Bronchial epithelial cell (primary cell): Measurements from ENCODE around the gene MAGI2. TPM values are rescaled to one million over a fixed set of nuclear protein-coding genes. Genes with fewer than 3 reads are reported as not detected.

Experiments used
- DNase-seq: peaks from one replicate; pipeline ENCODE4 v3.0.0-alpha.2; 2010; ENCODE audit warnings: low read depth
- FAIRE-seq: peaks from 2 replicates; lab custom pipeline; 2011; peaks lifted over from hg19 to GRCh38; lab: Jason Lieb, UNC
- H3K27me3 ChIP-seq: 2 replicates; pipeline ENCODE4 v1.5.1; 2011; ENCODE audit warnings: low read length; ENCODE audit not compliant: control insufficient read depth, insufficient read depth
- H3K36me3 ChIP-seq: 2 replicates; pipeline ENCODE4 v1.5.1; 2011; ENCODE audit warnings: low read length; ENCODE audit not compliant: control insufficient read depth, insufficient read depth
- H3K4me3 ChIP-seq: 2 replicates; pipeline ENCODE4 v1.5.1; 2011; ENCODE audit warnings: mild to moderate bottlenecking, low read depth, low read length, control low read depth
- CTCF ChIP-seq: IDR thresholded peaks from 2 replicates; pipeline ENCODE4 v1.5.1; 2011; ENCODE audit warnings: mild to moderate bottlenecking, moderate library complexity, low read length, control low read depth, inconsistent platforms; ENCODE audit not compliant: insufficient read depth, severe bottlenecking
- total RNA-seq: library from RNA; depleted of rRNA; stranded (reverse); fragments of >200 nt; gene quantifications from 2 replicates; pipeline ENCODE4 v1.2.1, GENCODE V29; 2014

MAGI2 gene
- total RNA-seq, 1 donor from 2014 or later, result 2.6 TPM

DNA sequence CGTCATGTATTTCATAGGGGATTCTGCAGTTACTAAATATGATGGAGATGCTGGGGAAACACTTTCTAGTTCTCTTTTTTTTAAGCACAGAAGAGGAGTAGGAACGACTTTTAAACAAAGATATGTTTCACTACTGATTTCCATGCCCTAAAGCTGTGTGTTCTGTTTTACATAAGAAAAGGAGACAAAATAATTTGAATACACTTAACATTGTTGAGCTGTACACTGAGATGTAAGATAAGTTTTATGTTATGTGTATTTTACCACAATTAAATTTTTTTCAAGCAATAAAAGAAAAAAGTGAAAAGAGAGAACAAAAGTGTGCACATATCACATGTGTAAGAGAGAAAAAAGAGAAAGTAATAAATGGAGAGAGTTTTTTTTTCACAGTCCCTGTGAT is 1246.7 kb downstream of the MAGI2 start:
- H3K27me3 ChIP-seq, result no peaks in the 10 kb centered on the region
- TF ChIP-seq CTCF, result no peak
- FAIRE-seq (no peak), DNase-seq (no peak)
- H3K36me3 ChIP-seq, result no peaks in the 10 kb centered on the region
- H3K4me3 ChIP-seq, result no peak overlapping the region

GRCh38 chr7:78203042-78203720 is 1250.3 kb downstream of the MAGI2 start:
- FAIRE-seq (no peak), DNase-seq (no peak)

GRCh38 chr7:78198756-78199155 is 1254.7 kb downstream of the MAGI2 start:
- H3K36me3 ChIP-seq, result no peaks in the 10 kb centered on the region
- no peak for FAIRE-seq
- no peak for TF ChIP-seq CTCF
- no peak overlapping the region for H3K4me3 ChIP-seq
- peak; percentile 10 for DNase-seq
- no peaks in the 10 kb centered on the region for H3K27me3 ChIP-seq

More at GRCh38 chr7:78203042-78203720, 1250.3 kb downstream of the MAGI2 start:
- H3K4me3 ChIP-seq, result no peak overlapping the region
- H3K27me3 ChIP-seq, result no peaks in the 10 kb centered on the region
- TF ChIP-seq CTCF, result no peak
- H3K36me3 ChIP-seq, result no peaks in the 10 kb centered on the region

- Histone ChIP-seq H3K27me3 (no peaks in the 10 kb centered on the region), H3K4me3 (no peak overlapping the region), H3K36me3 (no peaks in the 10 kb centered on the region)
- FAIRE-seq (no peak), DNase-seq (peak; percentile 49)
- TF ChIP-seq CTCF, result no peak
These were observed 1256.0 kb downstream of the MAGI2 start for GRCh38 chr7:78197447-78197846.

GRCh38 chr7:78195281-78195680 is 1258.2 kb downstream of the MAGI2 start:
- TF ChIP-seq CTCF, result no peak
- H3K36me3 ChIP-seq, result no peaks in the 10 kb centered on the region
- H3K4me3 ChIP-seq, result no peak overlapping the region
- no peaks in the 10 kb centered on the region for H3K27me3 ChIP-seq
- no peak for DNase-seq
- FAIRE-seq, result no peak

DNA sequence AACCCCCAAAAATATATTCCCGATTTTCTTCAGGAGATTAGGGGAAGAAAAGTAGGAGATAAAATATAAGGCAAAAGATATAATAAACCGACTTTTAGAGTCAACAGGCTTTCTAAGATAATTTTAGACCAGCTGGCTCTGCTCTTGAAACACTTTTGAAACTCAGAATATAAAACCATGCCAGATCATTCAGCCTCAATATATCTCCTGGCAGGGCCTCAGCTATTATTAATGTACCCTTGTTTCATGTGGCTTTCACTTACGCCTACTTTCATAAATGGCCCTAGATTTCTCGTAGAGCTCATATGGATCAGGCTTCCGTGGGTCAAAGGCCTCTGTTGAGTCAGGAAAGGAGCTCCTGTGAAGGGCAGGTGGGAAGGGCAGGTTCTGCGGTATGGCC is 1258.9 kb downstream of the MAGI2 start:
- no peak for DNase-seq
- no peaks in the 10 kb centered on the region for H3K36me3 ChIP-seq
- no peak for FAIRE-seq
- no peak overlapping the region for H3K4me3 ChIP-seq
- H3K27me3 ChIP-seq, result no peaks in the 10 kb centered on the region
- no peak for TF ChIP-seq CTCF
